22Rv1 (cell line): Measurements from ENCODE around the gene SCGN.

Experiments
- H3K27ac ChIP-seq: fragments of 450-650 bp; 2 replicates; pipeline ENCODE4 v1.5.1; 2017
- ZFX ChIP-seq: fragments of 450-650 bp; IDR thresholded peaks from 2 replicates; pipeline ENCODE4 v1.6.1; 2017; ENCODE audit warnings: antibody characterized with exemption, borderline replicate concordance
- TF ChIP-seq, protein P1 (sequence below): fragments of 450-650 bp; IDR thresholded peaks from 2 replicates; pipeline ENCODE4 v1.5.1; 2017; ENCODE audit warnings: mild to moderate bottlenecking

Gene SCGN

GRCh38 chr6:25652007-25652515, at the start of gene SCGN:
TSS of gene SCGN (plus strand) at chr6:25652215. CDS start at chr6:25652404, 189 bp downstream.
- TF ChIP-seq, protein P1, sequence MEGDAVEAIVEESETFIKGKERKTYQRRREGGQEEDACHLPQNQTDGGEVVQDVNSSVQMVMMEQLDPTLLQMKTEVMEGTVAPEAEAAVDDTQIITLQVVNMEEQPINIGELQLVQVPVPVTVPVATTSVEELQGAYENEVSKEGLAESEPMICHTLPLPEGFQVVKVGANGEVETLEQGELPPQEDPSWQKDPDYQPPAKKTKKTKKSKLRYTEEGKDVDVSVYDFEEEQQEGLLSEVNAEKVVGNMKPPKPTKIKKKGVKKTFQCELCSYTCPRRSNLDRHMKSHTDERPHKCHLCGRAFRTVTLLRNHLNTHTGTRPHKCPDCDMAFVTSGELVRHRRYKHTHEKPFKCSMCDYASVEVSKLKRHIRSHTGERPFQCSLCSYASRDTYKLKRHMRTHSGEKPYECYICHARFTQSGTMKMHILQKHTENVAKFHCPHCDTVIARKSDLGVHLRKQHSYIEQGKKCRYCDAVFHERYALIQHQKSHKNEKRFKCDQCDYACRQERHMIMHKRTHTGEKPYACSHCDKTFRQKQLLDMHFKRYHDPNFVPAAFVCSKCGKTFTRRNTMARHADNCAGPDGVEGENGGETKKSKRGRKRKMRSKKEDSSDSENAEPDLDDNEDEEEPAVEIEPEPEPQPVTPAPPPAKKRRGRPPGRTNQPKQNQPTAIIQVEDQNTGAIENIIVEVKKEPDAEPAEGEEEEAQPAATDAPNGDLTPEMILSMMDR, result no peak
- TF ChIP-seq ZFX, result no peak
- H3K27ac ChIP-seq, result peak within 1 kb of the TSS; percentile 31

- TF ChIP-seq, protein P1, result peak; percentile 17
- TF ChIP-seq ZFX, result no peak
- H3K27ac ChIP-seq, result no peak overlapping the region
These were observed 49.4 kb upstream of the SCGN start for GRCh38 chr6:25602674-25602982.

- H3K27ac ChIP-seq, result no peak overlapping the region
- TF ChIP-seq, protein P1, result no peak
- no peak for TF ChIP-seq ZFX
These were observed 48.8 kb upstream of the SCGN start for GRCh38 chr6:25603251-25603650.

GRCh38 chr6:25606151-25606550, 45.9 kb upstream of the SCGN start:
- no peak overlapping the region for H3K27ac ChIP-seq
- TF ChIP-seq, protein P1, result no peak
- no peak for TF ChIP-seq ZFX

DNA sequence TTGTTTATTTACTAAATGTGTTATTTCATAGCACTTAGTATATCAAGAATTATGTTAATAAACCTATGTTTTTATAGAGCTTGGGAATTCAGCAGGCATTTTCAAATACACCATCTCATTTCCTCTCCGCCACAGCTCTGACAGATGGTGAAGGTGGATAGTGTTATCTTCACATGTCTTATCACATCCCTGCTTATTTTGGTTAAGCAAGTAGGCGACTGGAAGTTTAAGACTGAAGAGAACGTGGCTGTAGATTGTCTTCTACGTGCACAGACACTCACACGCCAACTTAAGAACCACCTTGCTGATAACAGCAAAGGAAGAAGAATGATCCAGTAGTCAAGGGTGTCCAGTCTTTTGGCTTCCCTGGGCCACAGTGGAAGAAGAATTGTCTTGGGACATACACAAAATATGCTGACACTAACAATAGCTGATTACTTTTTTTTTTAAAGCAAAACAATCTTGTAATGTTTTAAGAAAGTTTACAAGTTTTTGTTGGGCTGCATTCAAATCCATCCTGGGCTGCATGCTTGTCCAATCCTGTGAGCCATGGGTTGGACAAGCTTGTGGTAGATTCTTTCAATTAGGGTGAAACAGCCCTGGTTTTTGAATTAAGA, 43.3 kb upstream of the SCGN start:
- H3K27ac ChIP-seq, result no peak overlapping the region
- no peak for TF ChIP-seq ZFX
- TF ChIP-seq, protein P1, result no peak

- TF ChIP-seq ZFX, result no peak
- TF ChIP-seq, protein P1, result no peak
- H3K27ac ChIP-seq, result no peak overlapping the region
These were observed 39.3 kb upstream of the SCGN start for GRCh38 chr6:25612666-25613065.

GRCh38 chr6:25613415-25613814, 38.6 kb upstream of the SCGN start:
- TF ChIP-seq, protein P1, result no peak
- TF ChIP-seq ZFX, result no peak

More at GRCh38 chr6:25613415-25613814, 38.6 kb upstream of the SCGN start:
- no peak overlapping the region for H3K27ac ChIP-seq
